Measurements from ENCODE around the gene CLBA1. TPM values are rescaled to one million over a fixed set of nuclear protein-coding genes. Genes with fewer than 3 reads are reported as not detected.

Gene CLBA1
- total and polyA plus RNA-seq, 2 donors (not counting 1 experiment from before 2014, with no cell fraction given): 11.3 to 11.7 TPM

GRCh38 chr14:105028251-105028927, 42.8 kb downstream of the CLBA1 start:
- H3K79me2 ChIP-seq (ENCODE audit: control insufficient read depth, insufficient read depth, low read length): no peaks in the 10 kb centered on the region
- H2AFZ ChIP-seq (ENCODE audit: low read length): no peak overlapping the region
- TF ChIP-seq CTCF (conservative IDR thresholded peaks at IDR 0.05 in 1 of 2, IDR thresholded peaks at IDR 0.05 in 1 of 2; ENCODE audit: low read depth in 1 of 2, low read length in 2 of 2) (no peak), EZH2 (IDR thresholded peaks at IDR 0.05; ENCODE audit: low read length, missing control alignments) (no peak)
- H4K20me1 ChIP-seq (ENCODE audit: control insufficient read depth, extremely low read depth, insufficient read depth, low read length): no peaks in the 10 kb centered on the region
- H3K9ac ChIP-seq (ENCODE audit: insufficient read depth, low read length): no peak overlapping the region
- no peak overlapping the region for H3K27ac ChIP-seq (ENCODE audit: insufficient read depth, low read length)
- no peaks in the 10 kb centered on the region for H3K27me3 ChIP-seq (ENCODE audit: control insufficient read depth, insufficient read depth, low read length)
- H3K4me3 ChIP-seq (replicated peaks in 1 of 4; ENCODE audit: control extremely low read depth in 1 of 4, insufficient read depth in 1 of 4, low read depth in 3 of 4, low read length in 4 of 4): no peak overlapping the region
- DNase-seq (ENCODE audit: low read depth in 2 of 2): peak in 1 of 2 donors; percentile 60
- H3K4me2 ChIP-seq (ENCODE audit: extremely low read depth, insufficient read depth, low read length): no peak overlapping the region
- H3K4me1 ChIP-seq (ENCODE audit: control insufficient read depth, extremely low read depth, insufficient read depth, low read length): peaks cover 8% of the 10 kb centered on the region
- no peaks in the 10 kb centered on the region for H3K9me3 ChIP-seq (ENCODE audit: control insufficient read depth, insufficient read depth, low read depth, low read length)
- no peaks in the 10 kb centered on the region for H3K36me3 ChIP-seq (ENCODE audit: control insufficient read depth, insufficient read depth, low read length)

GRCh38 chr14:105029402-105029801, 43.8 kb downstream of the CLBA1 start:
- no peaks in the 10 kb centered on the region for H3K79me2 ChIP-seq (ENCODE audit: control insufficient read depth, insufficient read depth, low read length)
- H3K27me3 ChIP-seq (ENCODE audit: control insufficient read depth, insufficient read depth, low read length): peaks cover 4% of the 10 kb centered on the region
- H3K4me1 ChIP-seq (ENCODE audit: control insufficient read depth, extremely low read depth, insufficient read depth, low read length): peaks cover 2% of the 10 kb centered on the region
- no peak overlapping the region for H3K9ac ChIP-seq (ENCODE audit: insufficient read depth, low read length)
- no peak for TF ChIP-seq CTCF (conservative IDR thresholded peaks at IDR 0.05 in 1 of 2, IDR thresholded peaks at IDR 0.05 in 1 of 2; ENCODE audit: low read depth in 1 of 2, low read length in 2 of 2)
- no peak for TF ChIP-seq EZH2 (IDR thresholded peaks at IDR 0.05; ENCODE audit: low read length, missing control alignments)
- H3K27ac ChIP-seq (ENCODE audit: insufficient read depth, low read length): no peak overlapping the region
- no peak overlapping the region for H3K4me3 ChIP-seq (replicated peaks in 1 of 4; ENCODE audit: control extremely low read depth in 1 of 4, insufficient read depth in 1 of 4, low read depth in 3 of 4, low read length in 4 of 4)
- no peak overlapping the region for H3K4me2 ChIP-seq (ENCODE audit: extremely low read depth, insufficient read depth, low read length)
- H2AFZ ChIP-seq (ENCODE audit: low read length): no peak overlapping the region
- DNase-seq (ENCODE audit: low read depth in 2 of 2): no peak
- H3K36me3 ChIP-seq (ENCODE audit: control insufficient read depth, insufficient read depth, low read length): no peaks in the 10 kb centered on the region
- H4K20me1 ChIP-seq (ENCODE audit: control insufficient read depth, extremely low read depth, insufficient read depth, low read length): no peaks in the 10 kb centered on the region
- no peaks in the 10 kb centered on the region for H3K9me3 ChIP-seq (ENCODE audit: control insufficient read depth, insufficient read depth, low read depth, low read length)

GRCh38 chr14:105030194-105030593, 44.6 kb downstream of the CLBA1 start:
- no peaks in the 10 kb centered on the region for H3K79me2 ChIP-seq (ENCODE audit: control insufficient read depth, insufficient read depth, low read length)
- no peaks in the 10 kb centered on the region for H3K9me3 ChIP-seq (ENCODE audit: control insufficient read depth, insufficient read depth, low read depth, low read length)
- H4K20me1 ChIP-seq (ENCODE audit: control insufficient read depth, extremely low read depth, insufficient read depth, low read length): no peaks in the 10 kb centered on the region

More at GRCh38 chr14:105030194-105030593, 44.6 kb downstream of the CLBA1 start:
- H2AFZ ChIP-seq (ENCODE audit: low read length): no peak overlapping the region
- TF ChIP-seq EZH2 (IDR thresholded peaks at IDR 0.05; ENCODE audit: low read length, missing control alignments) (no peak), CTCF (conservative IDR thresholded peaks at IDR 0.05 in 1 of 2, IDR thresholded peaks at IDR 0.05 in 1 of 2; ENCODE audit: low read depth in 1 of 2, low read length in 2 of 2) (no peak)
- no peak overlapping the region for H3K4me2 ChIP-seq (ENCODE audit: extremely low read depth, insufficient read depth, low read length)
- no peaks in the 10 kb centered on the region for H3K36me3 ChIP-seq (ENCODE audit: control insufficient read depth, insufficient read depth, low read length)
- no peaks in the 10 kb centered on the region for H3K4me1 ChIP-seq (ENCODE audit: control insufficient read depth, extremely low read depth, insufficient read depth, low read length)
- no peak overlapping the region for H3K27ac ChIP-seq (ENCODE audit: insufficient read depth, low read length)
- no peak overlapping the region for H3K9ac ChIP-seq (ENCODE audit: insufficient read depth, low read length)
- H3K4me3 ChIP-seq (replicated peaks in 1 of 4; ENCODE audit: control extremely low read depth in 1 of 4, insufficient read depth in 1 of 4, low read depth in 3 of 4, low read length in 4 of 4): no peak overlapping the region
- peaks cover 4% of the 10 kb centered on the region for H3K27me3 ChIP-seq (ENCODE audit: control insufficient read depth, insufficient read depth, low read length)
- no peak for DNase-seq (ENCODE audit: low read depth in 2 of 2)

Data from fibroblast of lung (primary cell).